ENCODE data around the gene ETFDH. TPM values are rescaled to one million over a fixed set of nuclear protein-coding genes. Genes with fewer than 3 reads are reported as not detected.

ETFDH gene
- total and polyA plus RNA-seq, 8 donors, result 11.6 to 33.3 (median 14.2) TPM

DNA sequence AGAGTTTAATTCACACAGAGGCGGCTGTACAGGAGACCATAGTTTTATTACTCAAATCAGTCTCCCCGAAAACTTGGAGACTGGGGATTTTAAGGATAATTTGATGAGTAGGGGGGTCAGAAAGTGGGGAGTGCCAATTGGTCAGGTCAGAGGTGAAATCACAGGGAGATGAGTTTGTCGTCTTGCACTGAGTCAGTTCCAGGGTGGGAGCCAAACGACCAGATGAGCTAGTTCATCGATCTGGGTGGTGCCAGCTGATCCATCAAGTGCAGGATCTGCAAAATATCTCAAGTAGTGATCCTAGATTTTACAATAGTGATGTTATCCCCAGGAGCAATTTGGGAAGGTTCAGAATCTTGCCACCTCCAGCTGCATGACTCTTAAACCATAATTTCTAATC is 4.0 kb downstream of the ETFDH start:
- intact Hi-C loops (cut with DNase I), result no loop called here
- Histone ChIP-seq H3K27me3 (no peaks in the 10 kb centered on the region), H3K36me3 (no peaks in the 10 kb centered on the region), H3K9me3 (no peaks in the 10 kb centered on the region), H3K4me3 (no peak overlapping the region), H3K27ac (no peak overlapping the region), H3K4me1 (peaks cover 0 to 9% (median 0%) of the 10 kb centered on the region in 3 donors)
- 79% methylated on average over 5 of the region's 5 CpGs for WGBS, 2 donors
- no peak for DNase-seq
- TF ChIP-seq, protein P1, sequence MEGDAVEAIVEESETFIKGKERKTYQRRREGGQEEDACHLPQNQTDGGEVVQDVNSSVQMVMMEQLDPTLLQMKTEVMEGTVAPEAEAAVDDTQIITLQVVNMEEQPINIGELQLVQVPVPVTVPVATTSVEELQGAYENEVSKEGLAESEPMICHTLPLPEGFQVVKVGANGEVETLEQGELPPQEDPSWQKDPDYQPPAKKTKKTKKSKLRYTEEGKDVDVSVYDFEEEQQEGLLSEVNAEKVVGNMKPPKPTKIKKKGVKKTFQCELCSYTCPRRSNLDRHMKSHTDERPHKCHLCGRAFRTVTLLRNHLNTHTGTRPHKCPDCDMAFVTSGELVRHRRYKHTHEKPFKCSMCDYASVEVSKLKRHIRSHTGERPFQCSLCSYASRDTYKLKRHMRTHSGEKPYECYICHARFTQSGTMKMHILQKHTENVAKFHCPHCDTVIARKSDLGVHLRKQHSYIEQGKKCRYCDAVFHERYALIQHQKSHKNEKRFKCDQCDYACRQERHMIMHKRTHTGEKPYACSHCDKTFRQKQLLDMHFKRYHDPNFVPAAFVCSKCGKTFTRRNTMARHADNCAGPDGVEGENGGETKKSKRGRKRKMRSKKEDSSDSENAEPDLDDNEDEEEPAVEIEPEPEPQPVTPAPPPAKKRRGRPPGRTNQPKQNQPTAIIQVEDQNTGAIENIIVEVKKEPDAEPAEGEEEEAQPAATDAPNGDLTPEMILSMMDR (IDR thresholded peaks at IDR 0.05), result no peak
- no peak for ATAC-seq
- no peak for FAIRE-seq

DNA sequence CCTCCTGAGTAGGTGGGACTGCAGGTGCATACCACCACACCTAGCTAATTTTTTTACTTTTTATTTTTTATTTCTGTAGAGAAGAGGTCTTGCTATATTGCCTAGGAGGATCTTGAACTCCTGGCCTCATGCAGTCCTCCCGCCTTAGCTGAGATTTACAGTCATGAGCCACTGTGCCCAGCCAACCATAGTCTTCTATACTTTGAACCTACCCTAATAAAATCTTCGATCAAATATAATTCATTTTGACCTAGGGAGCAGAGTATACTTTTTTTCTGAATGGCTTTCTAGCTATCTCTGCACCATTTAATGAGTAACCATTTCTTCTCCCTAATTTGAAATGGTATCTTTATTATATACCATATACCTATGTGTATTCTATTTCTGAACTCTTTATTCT is 6.7 kb downstream of the ETFDH start:
- Histone ChIP-seq H3K4me1 (no peaks in the 10 kb centered on the region), H3K27ac (no peak overlapping the region), H3K27me3 (no peaks in the 10 kb centered on the region), H3K4me3 (no peak overlapping the region), H3K9me3 (no peaks in the 10 kb centered on the region), H3K36me3 (peaks cover 0 to 10% (median 0%) of the 10 kb centered on the region in 3 donors)
- TF ChIP-seq, protein P1 (IDR thresholded peaks at IDR 0.05), result no peak
- intact Hi-C loops (cut with DNase I), result no loop called here
- WGBS, 2 donors, result 91 to 96% methylated on average over 2 of the region's 2 CpGs
- no peak for DNase-seq
- no peak for FAIRE-seq
- ATAC-seq, result no peak

DNA sequence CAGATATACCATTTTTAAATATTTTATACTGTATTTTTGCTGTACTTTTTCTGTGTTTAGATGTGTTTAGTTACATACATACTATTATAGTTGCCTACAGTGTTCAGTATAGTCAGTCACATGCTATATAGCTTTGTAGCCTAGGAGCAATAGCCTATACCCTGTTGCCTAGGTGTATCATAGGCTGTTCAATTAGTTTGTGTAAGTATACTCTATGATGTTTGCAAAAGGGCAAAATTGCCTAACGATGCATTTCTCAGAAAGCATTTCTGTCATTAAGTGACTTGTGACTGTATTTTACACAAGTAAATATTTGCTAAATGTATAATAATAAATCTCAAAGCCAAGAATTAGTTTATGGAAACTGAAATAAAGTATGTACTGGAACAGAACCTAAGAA is 9.5 kb downstream of the ETFDH start:
- intact Hi-C loops (cut with DNase I), result no loop called here
- H3K4me1 ChIP-seq, result no peaks in the 10 kb centered on the region
- peak in 1 of 4 donors; percentile 85 for ATAC-seq
- TF ChIP-seq, protein P1 (IDR thresholded peaks at IDR 0.05), result no peak
- no peak overlapping the region for H3K27ac ChIP-seq
- H3K27me3 ChIP-seq, result no peaks in the 10 kb centered on the region
- H3K9me3 ChIP-seq, result no peaks in the 10 kb centered on the region
- no peak for DNase-seq
- FAIRE-seq, result no peak
- WGBS, 2 donors, result 65 to 76% methylated on average over 1 of the region's 1 CpG
- peaks cover 0 to 17% (median 0%) of the 10 kb centered on the region in 3 donors for H3K36me3 ChIP-seq
- H3K4me3 ChIP-seq, result no peak overlapping the region

DNA sequence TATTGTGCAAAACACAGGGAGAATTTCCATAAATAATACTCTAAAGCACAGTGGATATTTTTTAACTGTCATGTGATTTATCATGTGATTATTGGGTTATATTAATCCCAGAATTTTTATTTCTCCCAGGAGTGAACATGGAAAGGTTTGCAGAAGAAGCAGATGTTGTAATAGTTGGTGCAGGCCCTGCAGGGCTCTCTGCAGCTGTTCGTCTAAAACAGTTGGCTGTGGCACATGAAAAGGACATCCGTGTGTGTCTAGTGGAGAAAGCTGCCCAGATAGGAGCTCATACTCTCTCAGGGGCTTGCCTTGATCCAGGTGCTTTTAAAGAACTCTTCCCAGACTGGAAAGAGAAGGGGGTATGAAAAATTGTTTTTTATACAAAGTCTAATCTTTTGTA is 10.0 kb downstream of the ETFDH start:
- TF ChIP-seq, protein P1 (IDR thresholded peaks at IDR 0.05), result no peak
- FAIRE-seq, result no peak
- no peaks in the 10 kb centered on the region for H3K9me3 ChIP-seq
- peak in 2 of 4 donors; percentile 42 to 79 for ATAC-seq
- no peaks in the 10 kb centered on the region for H3K27me3 ChIP-seq
- 69 to 82% methylated on average over 2 of the region's 2 CpGs for whole genome bisulfite sequencing, 2 donors
- no peak overlapping the region for H3K4me3 ChIP-seq
- H3K27ac ChIP-seq, result no peak overlapping the region
- intact Hi-C loops (cut with DNase I), result no loop called here
- DNase-seq, result no peak
- H3K4me1 ChIP-seq, result no peaks in the 10 kb centered on the region
- peaks cover 0 to 17% (median 0%) of the 10 kb centered on the region in 3 donors for H3K36me3 ChIP-seq

DNA sequence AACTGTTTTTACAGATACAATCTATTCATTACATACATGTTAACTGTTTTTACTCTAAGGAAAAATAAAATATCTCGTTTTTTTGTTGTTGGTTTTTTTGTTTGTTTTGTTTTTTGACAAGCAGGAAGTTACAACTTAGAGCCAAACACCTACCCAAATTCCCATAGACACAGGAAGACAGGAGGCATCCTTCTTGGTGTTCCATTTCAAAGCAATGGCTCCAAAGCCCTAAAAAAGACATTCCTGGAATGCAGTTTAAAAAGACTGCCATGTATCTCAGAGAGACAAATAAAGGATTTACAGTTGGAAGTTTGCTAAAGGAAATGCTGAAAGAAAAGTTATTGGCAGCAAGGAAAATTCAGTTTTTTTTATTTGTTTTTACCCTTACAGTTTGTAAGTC is 16.7 kb downstream of the ETFDH start:
- peaks cover 0 to 15% (median 0%) of the 10 kb centered on the region in 3 donors for H3K36me3 ChIP-seq

More for the DNA sequence above, 16.7 kb downstream of the ETFDH start:
- intact Hi-C loops (cut with DNase I), result no loop called here
- H3K4me3 ChIP-seq, result no peak overlapping the region
- H3K9me3 ChIP-seq, result no peaks in the 10 kb centered on the region
- ATAC-seq (no peak), DNase-seq (no peak), FAIRE-seq (no peak)
- WGBS, 2 donors, result 51 to 60% methylated on average over 1 of the region's 1 CpG
- TF ChIP-seq, protein P1 (IDR thresholded peaks at IDR 0.05), result no peak
- no peak overlapping the region for H3K27ac ChIP-seq
- no peaks in the 10 kb centered on the region for H3K4me1 ChIP-seq
- H3K27me3 ChIP-seq, result no peaks in the 10 kb centered on the region
